Activated gamma-delta T cell treated with Interleukin-2 at 50 U/mL for 16 hours (primary cell): Measurements from ENCODE around the gene AGPAT3.
"Not testable (repeated sequence)": the region's sequence is repeated elsewhere in the genome, so short reads cannot be mapped to it uniquely, and the experiment has no call there.

ENCODE experiments used
- DNase-seq: peaks from one replicate; pipeline ENCODE4 v3.0.0-alpha.2; 2020

The AGPAT3 gene

GRCh38 chr21:43835050-43835449 is 30.0 kb upstream of the AGPAT3 start:
- no peak for DNase-seq

GRCh38 chr21:43835861-43836260 is 29.2 kb upstream of the AGPAT3 start:
- DNase-seq: no peak

GRCh38 chr21:43836616-43837015 is 28.4 kb upstream of the AGPAT3 start:
- no peak for DNase-seq

GRCh38 chr21:43840259-43840658 is 24.8 kb upstream of the AGPAT3 start:
- no peak for DNase-seq

GRCh38 chr21:43842742-43843141 is 22.3 kb upstream of the AGPAT3 start:
- no peak for DNase-seq

- not testable (repeated sequence) for DNase-seq
Observed at GRCh38 chr21:43844906-43845305, 20.1 kb upstream of the AGPAT3 start.

- no peak for DNase-seq
Observed at GRCh38 chr21:43845386-43845785, 19.6 kb upstream of the AGPAT3 start.

- no peak for DNase-seq
Observed at GRCh38 chr21:43846430-43846829, 18.6 kb upstream of the AGPAT3 start.

- no peak for DNase-seq
Observed at GRCh38 chr21:43847301-43847700, 17.7 kb upstream of the AGPAT3 start.

GRCh38 chr21:43848771-43849170 is 16.3 kb upstream of the AGPAT3 start:
- DNase-seq: no peak

- no peak for DNase-seq
Observed at GRCh38 chr21:43849532-43850299, 15.3 kb upstream of the AGPAT3 start.

- no peak for DNase-seq
Observed at GRCh38 chr21:43850728-43851295, 14.2 kb upstream of the AGPAT3 start.

- no peak for DNase-seq
Observed at GRCh38 chr21:43851593-43851992, 13.4 kb upstream of the AGPAT3 start.

- no peak for DNase-seq
Observed at GRCh38 chr21:43853851-43854772, 10.9 kb upstream of the AGPAT3 start.

GRCh38 chr21:43854773-43855633 is 10.0 kb upstream of the AGPAT3 start:
- DNase-seq: no peak

GRCh38 chr21:43855955-43856354 is 9.1 kb upstream of the AGPAT3 start:
- DNase-seq: no peak

GRCh38 chr21:43858806-43859648 is 6.0 kb upstream of the AGPAT3 start:
- DNase-seq: no peak

GRCh38 chr21:43859747-43860214 is 5.2 kb upstream of the AGPAT3 start:
- no peak for DNase-seq

GRCh38 chr21:43861706-43862105 is 3.3 kb upstream of the AGPAT3 start:
- DNase-seq: no peak

- no peak for DNase-seq
Observed at GRCh38 chr21:43864313-43864961, 586 bp upstream of the AGPAT3 start.
